Nephron progenitor cell (in vitro differentiated cells): ENCODE data around the gene SUCLG2.

ENCODE experiments used
- DNase-seq: peaks from one replicate; pipeline ENCODE4 v3.0.0; 2021
- H3K27ac Mint-ChIP-seq: 2 replicates; pipeline ENCODE4 v1.8.0; 2021; ENCODE audit warnings: mild to moderate bottlenecking, moderate library complexity, mixed read lengths
- H3K27me3 Mint-ChIP-seq: 2 replicates; pipeline ENCODE4 v1.8.0; 2021; ENCODE audit warnings: mild to moderate bottlenecking, low read depth, mixed read lengths; ENCODE audit not compliant: poor library complexity
- H3K36me3 Mint-ChIP-seq: 2 replicates; pipeline ENCODE4 v1.8.0; 2021; ENCODE audit warnings: low read depth, mixed read lengths
- H3K4me1 Mint-ChIP-seq: 2 replicates; pipeline ENCODE4 v1.8.0; 2021; ENCODE audit warnings: mixed read lengths
- H3K4me3 Mint-ChIP-seq: 2 replicates; pipeline ENCODE4 v1.8.0; 2021; ENCODE audit warnings: mild to moderate bottlenecking, moderate library complexity, mixed read lengths
- H3K9me3 Mint-ChIP-seq: 2 replicates; pipeline ENCODE4 v1.8.0; 2021; ENCODE audit warnings: mild to moderate bottlenecking, moderate library complexity, mixed read lengths
- CTCF ChIP-seq: fragments of 200-600 bp; sonication (generic); IDR thresholded peaks from 2 replicates; pipeline ENCODE4 v1.5.0; 2021; ENCODE audit warnings: antibody characterized with exemption

Gene SUCLG2

GRCh38 chr3:67608034-67608433 lies 46.4 kb downstream of the SUCLG2 start:
- no peak overlapping the region for H3K27ac Mint-ChIP-seq
- no peak for DNase-seq
- no peaks in the 10 kb centered on the region for H3K4me1 Mint-ChIP-seq
- peaks cover 65% of the 10 kb centered on the region for H3K36me3 Mint-ChIP-seq
- no peak overlapping the region for H3K4me3 Mint-ChIP-seq
- no peaks in the 10 kb centered on the region for H3K9me3 Mint-ChIP-seq
- no peak for TF ChIP-seq CTCF
- no peaks in the 10 kb centered on the region for H3K27me3 Mint-ChIP-seq

GRCh38 chr3:67605377-67605776 lies 49.0 kb downstream of the SUCLG2 start:
- Mint-ChIP-seq H3K27me3 (no peaks in the 10 kb centered on the region), H3K4me3 (no peak overlapping the region), H3K36me3 (peaks cover 52% of the 10 kb centered on the region), H3K4me1 (peaks cover 8% of the 10 kb centered on the region), H3K9me3 (no peaks in the 10 kb centered on the region), H3K27ac (no peak overlapping the region)
- no peak for TF ChIP-seq CTCF
- DNase-seq: no peak

- H3K9me3 Mint-ChIP-seq: no peaks in the 10 kb centered on the region
Observed at GRCh38 chr3:67602816-67603215, 51.6 kb downstream of the SUCLG2 start.

GRCh38 chr3:67601919-67602608 lies 52.3 kb downstream of the SUCLG2 start:
- Mint-ChIP-seq H3K27ac (no peak overlapping the region), H3K4me1 (peaks cover 8% of the 10 kb centered on the region)

More at GRCh38 chr3:67602816-67603215, 51.6 kb downstream of the SUCLG2 start:
- DNase-seq: no peak
- Mint-ChIP-seq H3K4me1 (peaks cover 8% of the 10 kb centered on the region), H3K27ac (no peak overlapping the region), H3K4me3 (no peak overlapping the region), H3K36me3 (peaks cover 42% of the 10 kb centered on the region), H3K27me3 (no peaks in the 10 kb centered on the region)
- no peak for TF ChIP-seq CTCF

GRCh38 chr3:67601385-67601784 lies 53.0 kb downstream of the SUCLG2 start:
- Mint-ChIP-seq H3K4me1 (peaks cover 8% of the 10 kb centered on the region), H3K9me3 (no peaks in the 10 kb centered on the region), H3K27me3 (no peaks in the 10 kb centered on the region), H3K36me3 (peaks cover 36% of the 10 kb centered on the region), H3K27ac (no peak overlapping the region), H3K4me3 (no peak overlapping the region)
- DNase-seq: no peak
- no peak for TF ChIP-seq CTCF

More at GRCh38 chr3:67601919-67602608, 52.3 kb downstream of the SUCLG2 start:
- peaks cover 36% of the 10 kb centered on the region for H3K36me3 Mint-ChIP-seq
- DNase-seq: no peak
- no peak for TF ChIP-seq CTCF
- no peak overlapping the region for H3K4me3 Mint-ChIP-seq
- no peaks in the 10 kb centered on the region for H3K9me3 Mint-ChIP-seq
- H3K27me3 Mint-ChIP-seq: no peaks in the 10 kb centered on the region

GRCh38 chr3:67599821-67600220 lies 54.6 kb downstream of the SUCLG2 start:
- Mint-ChIP-seq H3K4me1 (peaks cover 8% of the 10 kb centered on the region), H3K36me3 (peaks cover 26% of the 10 kb centered on the region), H3K9me3 (no peaks in the 10 kb centered on the region), H3K4me3 (no peak overlapping the region), H3K27ac (peak overlapping the region; percentile 12), H3K27me3 (no peaks in the 10 kb centered on the region)
- no peak for TF ChIP-seq CTCF
- no peak for DNase-seq
